Measurements from ENCODE around the gene JARID2.

Gene JARID2

GRCh38 chr6:15361197-15361596 lies 115.3 kb downstream of the JARID2 start:
- DNase-seq: no peak

GRCh38 chr6:15362274-15363160 lies 116.6 kb downstream of the JARID2 start:
- no peak for DNase-seq

GRCh38 chr6:15363164-15363522 lies 117.3 kb downstream of the JARID2 start:
- DNase-seq: no peak

- DNase-seq: no peak
Measured at GRCh38 chr6:15363523-15364400, 117.9 kb downstream of the JARID2 start.

- no peak for DNase-seq
Measured at GRCh38 chr6:15364401-15365037, 118.7 kb downstream of the JARID2 start.

- peak; percentile 38 for DNase-seq
Measured at GRCh38 chr6:15365273-15365687, 119.4 kb downstream of the JARID2 start.

GRCh38 chr6:15366003-15366535 lies 120.2 kb downstream of the JARID2 start:
- no peak for DNase-seq

GRCh38 chr6:15366879-15367278 lies 121.0 kb downstream of the JARID2 start:
- no peak for DNase-seq

GRCh38 chr6:15368186-15368585 lies 122.3 kb downstream of the JARID2 start:
- DNase-seq: no peak

GRCh38 chr6:15368873-15369272 lies 123.0 kb downstream of the JARID2 start:
- DNase-seq: no peak

- no peak for DNase-seq
Measured at GRCh38 chr6:15369838-15370237, 124.0 kb downstream of the JARID2 start.

- no peak for DNase-seq
Measured at GRCh38 chr6:15370733-15371671, 125.1 kb downstream of the JARID2 start.

- no peak for DNase-seq
Measured at GRCh38 chr6:15372932-15373331, 127.1 kb downstream of the JARID2 start.

GRCh38 chr6:15374119-15374518 lies 128.2 kb downstream of the JARID2 start:
- DNase-seq: no peak

GRCh38 chr6:15375018-15375417 lies 129.1 kb downstream of the JARID2 start:
- no peak for DNase-seq

- no peak for DNase-seq
Measured at GRCh38 chr6:15375638-15376290, 129.9 kb downstream of the JARID2 start.

GRCh38 chr6:15376900-15377487 lies 131.1 kb downstream of the JARID2 start:
- DNase-seq: no peak

GRCh38 chr6:15378272-15378671 lies 132.4 kb downstream of the JARID2 start:
- DNase-seq: no peak

- DNase-seq: no peak
Measured at GRCh38 chr6:15378866-15379265, 133.0 kb downstream of the JARID2 start.

- no peak for DNase-seq
Measured at GRCh38 chr6:15380351-15380750, 134.5 kb downstream of the JARID2 start.

- no peak for DNase-seq
Measured at GRCh38 chr6:15382089-15382488, 136.2 kb downstream of the JARID2 start.

All from NCI-H1436 (cell line).